CD14-positive monocyte (primary cell): ENCODE data around the gene RHOBTB3. TPM values are rescaled to one million over a fixed set of nuclear protein-coding genes. Genes with fewer than 3 reads are reported as not detected.

Experiments used
- DNase-seq, 3 donors: peaks; one replicate each; pipeline ENCODE4 v3.0.0-alpha.2; 2011 to 2022
- H2AFZ ChIP-seq: 2 replicates; pipeline ENCODE4 v1.6.0; 2012; ENCODE audit warnings: mild to moderate bottlenecking, low read depth, low read length, inconsistent platforms; ENCODE audit not compliant: insufficient read depth, poor library complexity, severe bottlenecking
- H3K27ac ChIP-seq, 2 donors: 1 replicate in 1 of 2; 2 replicates in 1 of 2; pipeline ENCODE4 v1.5.1; 2012 to 2013; ENCODE audit warnings: low read length in 2 of 2, control low read depth in 1 of 2, inconsistent platforms in 1 of 2, low read depth in 1 of 2, mild to moderate bottlenecking in 1 of 2
- H3K27me3 ChIP-seq, 2 donors: one replicate each; pipeline versions ENCODE4 v1.6.0 to v1.6.1; 2011 to 2013; ENCODE audit warnings: low read length in 2 of 2; ENCODE audit not compliant: control insufficient read depth in 2 of 2, insufficient read depth in 2 of 2
- H3K36me3 ChIP-seq, 2 donors: replicated peaks in 1 of 2; 1 replicate in 1 of 2; 2 replicates in 1 of 2; pipeline versions ENCODE4 v1.5.1 to v1.6.1; 2012 to 2013; ENCODE audit warnings: low read length in 2 of 2, control low read depth in 1 of 2, inconsistent platforms in 1 of 2, mild to moderate bottlenecking in 1 of 2; ENCODE audit not compliant: insufficient read depth in 2 of 2, control insufficient read depth in 1 of 2
- H3K4me1 ChIP-seq, 2 donors: 1 replicate in 1 of 2; 2 replicates in 1 of 2; pipeline versions ENCODE4 v1.5.1 to v1.6.1; 2012 to 2013; ENCODE audit warnings: low read length in 2 of 2, control low read depth in 1 of 2, inconsistent platforms in 1 of 2, mild to moderate bottlenecking in 1 of 2, moderate library complexity in 1 of 2; ENCODE audit not compliant: insufficient read depth in 2 of 2, control insufficient read depth in 1 of 2
- H3K4me2 ChIP-seq: replicated peaks from 2 replicates; pipeline ENCODE3; 2012; ENCODE audit warnings: low read length, moderate library complexity, mild to moderate bottlenecking; ENCODE audit not compliant: poor library complexity, severe bottlenecking; ENCODE audit errors: extremely low read depth
- H3K4me3 ChIP-seq, 3 experiments: fragments of 200-600 bp in 1 of 3; sonication (generic) in 1 of 3; replicated peaks in 1 of 3; 1 replicate in 2 of 3; 2 replicates in 1 of 3; pipeline ENCODE4 v1.5.1; 2011 to 2013; ENCODE audit warnings: low read length in 3 of 3, mild to moderate bottlenecking in 3 of 3, control low read depth in 2 of 3, low read depth in 2 of 3, inconsistent platforms in 1 of 3, moderate library complexity in 1 of 3
- H3K79me2 ChIP-seq: 2 replicates; pipeline ENCODE4 v1.6.0; 2012; ENCODE audit warnings: mild to moderate bottlenecking, control low read depth, inconsistent platforms, low read length, moderate library complexity; ENCODE audit not compliant: insufficient read depth
- H3K9ac ChIP-seq: 2 replicates; pipeline ENCODE4 v1.6.0; 2017; ENCODE audit warnings: low read length, mild to moderate bottlenecking; ENCODE audit not compliant: insufficient read depth, poor library complexity, severe bottlenecking
- H3K9me3 ChIP-seq, 2 donors: replicated peaks in 1 of 2; 1 replicate in 1 of 2; 2 replicates in 1 of 2; pipeline versions ENCODE4 v1.5.1 to v1.6.1; 2012 to 2013; ENCODE audit warnings: low read length in 2 of 2, control low read depth in 1 of 2; ENCODE audit not compliant: control insufficient read depth in 1 of 2, insufficient read depth in 1 of 2
- H4K20me1 ChIP-seq: 2 replicates; pipeline ENCODE4 v1.6.0; 2012; ENCODE audit warnings: mild to moderate bottlenecking, low read length, control low read depth, moderate library complexity; ENCODE audit not compliant: insufficient read depth
- H3K27ac Mint-ChIP-seq, 7 donors: one replicate each; pipeline ENCODE4 v1.8.0; 2020; ENCODE audit warnings: mild to moderate bottlenecking in 7 of 7, mixed read lengths in 7 of 7, moderate library complexity in 6 of 7, inconsistent platforms in 2 of 7
- H3K27me3 Mint-ChIP-seq, 3 donors: one replicate each; pipeline ENCODE4 v1.8.0; 2021 to 2022; ENCODE audit warnings: low read depth in 3 of 3, mild to moderate bottlenecking in 3 of 3, mixed read lengths in 3 of 3, moderate library complexity in 3 of 3, inconsistent platforms in 1 of 3
- H3K36me3 Mint-ChIP-seq, 2 donors: one replicate each; pipeline ENCODE4 v1.8.0; 2020; ENCODE audit warnings: mixed read lengths in 2 of 2, inconsistent platforms in 1 of 2, mild to moderate bottlenecking in 1 of 2
- H3K4me1 Mint-ChIP-seq: one replicate; pipeline ENCODE4 v1.8.0; 2020; ENCODE audit warnings: mild to moderate bottlenecking, mixed read lengths
- H3K4me3 Mint-ChIP-seq, 2 donors: one replicate each; pipeline ENCODE4 v1.8.0; 2020; ENCODE audit warnings: mild to moderate bottlenecking in 2 of 2, mixed read lengths in 2 of 2, moderate library complexity in 1 of 2
- H3K9me3 Mint-ChIP-seq, 7 donors: one replicate each; pipeline ENCODE4 v1.8.0; 2020 to 2022; ENCODE audit warnings: mixed read lengths in 7 of 7, mild to moderate bottlenecking in 6 of 7, moderate library complexity in 6 of 7, inconsistent platforms in 2 of 7
- WGBS: methylation state at CpG from one replicate; pipeline ENCODE4 v1.1.5; 2013; ENCODE audit warnings: missing lambda C conversion rate; ENCODE audit not compliant: insufficient coverage; 5-methylcytosine and 5-hydroxymethylcytosine counted together
- intact Hi-C, 2 donors: fragments of 100-400 bp; cut with micrococcal nuclease; formaldehyde crosslinking; loops; one replicate each; pipeline versions ENCODE4 v1.15.0 to v1.15.1; 2023
- polyA plus RNA-seq, 3 donors: library from polyadenylated mRNA; depleted of rRNA in 1 of 3; unstranded in 2 of 3; stranded (reverse) in 1 of 3; fragments of 300-500 nt in 2 of 3; fragments of >200 nt in 1 of 3; fragmentation: Illumina TruSeq in 2 of 3; gene quantifications; 1 replicate in 2 of 3; 2 replicates in 1 of 3; pipeline ENCODE4 v1.2.3, GENCODE V29; 2012 to 2021
- TF ChIP-seq, protein P1 (sequence below): fragments of 200-600 bp; IDR thresholded peaks from one replicate; pipeline ENCODE4 v1.8.0; 2022; ENCODE audit warnings: antibody characterized with exemption, mild to moderate bottlenecking

RHOBTB3 gene
- polyA plus RNA-seq, 3 donors: 0.41 to 1.5 (median 0.63) TPM

- Histone ChIP-seq H3K4me1 (peaks cover 18 to 27% of the 10 kb centered on the region in 2 donors), H3K9ac (no peak overlapping the region), H3K27ac (no peak overlapping the region), H3K36me3 (no peaks in the 10 kb centered on the region), H3K4me2 (no peak overlapping the region), H4K20me1 (no peaks in the 10 kb centered on the region), H3K4me3 (no peak overlapping the region), H3K9me3 (no peaks in the 10 kb centered on the region), H2AFZ (no peak overlapping the region), H3K27me3 (peaks cover 0 to 3% of the 10 kb centered on the region in 2 donors), H3K79me2 (no peaks in the 10 kb centered on the region)
- Mint-ChIP-seq H3K9me3 (no peaks in the 10 kb centered on the region), H3K27ac (no peak overlapping the region), H3K27me3 (peaks cover 10 to 14% (median 10%) of the 10 kb centered on the region in 3 donors), H3K4me1 (peaks cover 36% of the 10 kb centered on the region), H3K4me3 (no peak overlapping the region), H3K36me3 (no peaks in the 10 kb centered on the region)
- intact Hi-C loops: loop anchor here in 1 of 2 donors (10.0 kb wide), 1 partner anchor 92 kb away; the partner anchor contains the start of gene GLRX
- TF ChIP-seq, protein P1, sequence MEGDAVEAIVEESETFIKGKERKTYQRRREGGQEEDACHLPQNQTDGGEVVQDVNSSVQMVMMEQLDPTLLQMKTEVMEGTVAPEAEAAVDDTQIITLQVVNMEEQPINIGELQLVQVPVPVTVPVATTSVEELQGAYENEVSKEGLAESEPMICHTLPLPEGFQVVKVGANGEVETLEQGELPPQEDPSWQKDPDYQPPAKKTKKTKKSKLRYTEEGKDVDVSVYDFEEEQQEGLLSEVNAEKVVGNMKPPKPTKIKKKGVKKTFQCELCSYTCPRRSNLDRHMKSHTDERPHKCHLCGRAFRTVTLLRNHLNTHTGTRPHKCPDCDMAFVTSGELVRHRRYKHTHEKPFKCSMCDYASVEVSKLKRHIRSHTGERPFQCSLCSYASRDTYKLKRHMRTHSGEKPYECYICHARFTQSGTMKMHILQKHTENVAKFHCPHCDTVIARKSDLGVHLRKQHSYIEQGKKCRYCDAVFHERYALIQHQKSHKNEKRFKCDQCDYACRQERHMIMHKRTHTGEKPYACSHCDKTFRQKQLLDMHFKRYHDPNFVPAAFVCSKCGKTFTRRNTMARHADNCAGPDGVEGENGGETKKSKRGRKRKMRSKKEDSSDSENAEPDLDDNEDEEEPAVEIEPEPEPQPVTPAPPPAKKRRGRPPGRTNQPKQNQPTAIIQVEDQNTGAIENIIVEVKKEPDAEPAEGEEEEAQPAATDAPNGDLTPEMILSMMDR: no peak
- no CpG with 5 or more reads among the region's 9 CpGs for WGBS
- no peak for DNase-seq
Observed at GRCh38 chr5:95733107-95733665, 2.0 kb downstream of the RHOBTB3 start.

DNA sequence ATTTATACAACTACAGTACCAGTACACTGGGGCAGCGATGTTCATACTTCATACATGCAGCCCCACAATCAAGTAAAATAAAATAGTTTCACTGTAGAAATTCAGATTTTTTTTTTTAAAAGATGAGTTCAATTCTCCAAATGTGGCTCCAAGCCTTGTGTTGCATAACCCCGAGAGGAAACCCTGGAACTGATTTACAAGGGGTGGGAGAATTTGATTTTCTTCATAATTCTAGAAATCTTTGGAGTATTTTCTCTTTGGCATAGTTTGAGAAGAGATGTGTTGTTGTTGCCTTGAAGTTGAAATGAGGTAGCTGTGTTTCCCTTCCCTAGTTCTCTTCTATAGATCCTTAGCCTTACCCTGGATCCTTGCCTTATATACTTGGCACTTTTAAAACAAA lies 3.1 kb downstream of the RHOBTB3 start:
- H2AFZ ChIP-seq: no peak overlapping the region
- H3K9ac ChIP-seq: no peak overlapping the region
- Mint-ChIP-seq H3K9me3 (no peaks in the 10 kb centered on the region), H3K4me1 (peaks cover 40% of the 10 kb centered on the region), H3K27ac (no peak overlapping the region), H3K27me3 (peaks cover 10 to 14% (median 12%) of the 10 kb centered on the region in 3 donors), H3K4me3 (no peak overlapping the region), H3K36me3 (no peaks in the 10 kb centered on the region)
- no peak overlapping the region for H3K4me3 ChIP-seq
- DNase-seq: no peak
- H3K27ac ChIP-seq: no peak overlapping the region
- TF ChIP-seq, protein P1: no peak
- intact Hi-C loops: loop anchor here in 1 of 2 donors (10.0 kb wide), 1 partner anchor 91 kb away; the partner anchor contains the start of gene GLRX
- no peaks in the 10 kb centered on the region for H3K9me3 ChIP-seq
- peaks cover 0 to 3% of the 10 kb centered on the region in 2 donors for H3K27me3 ChIP-seq
- no peaks in the 10 kb centered on the region for H4K20me1 ChIP-seq
- no peak overlapping the region for H3K4me2 ChIP-seq
- no peaks in the 10 kb centered on the region for H3K36me3 ChIP-seq
- no CpG with 5 or more reads among the region's 2 CpGs for WGBS
- H3K79me2 ChIP-seq: no peaks in the 10 kb centered on the region
- H3K4me1 ChIP-seq: peaks cover 23 to 34% of the 10 kb centered on the region in 2 donors
